Psoas muscle (tissue), 8 donors: ENCODE measurements around the gene PRUNE2. TPM values are rescaled to one million over a fixed set of nuclear protein-coding genes. Genes with fewer than 3 reads are reported as not detected.

ENCODE experiments used
- ATAC-seq, 4 donors: fragments of 200-7000 bp; cut with Tn5 transposase; one replicate each; pipeline ENCODE4 v1.9.1; 2020; ENCODE audit warnings: moderate library complexity in 3 of 4, mild to moderate bottlenecking in 2 of 4
- DNase-seq, 2 donors: peaks; one replicate each; pipeline ENCODE4 v3.0.0-alpha.2; 2020
- H3K27ac ChIP-seq: fragments of 200-600 bp; one replicate; pipeline ENCODE4 v1.8.0; 2022
- H3K27me3 ChIP-seq, 3 donors: fragments of 200-600 bp in 1 of 3; one replicate each; pipeline versions ENCODE4 v1.6.1 to v1.8.0; 2013 to 2022; ENCODE audit warnings: low read length in 2 of 3, mild to moderate bottlenecking in 2 of 3, moderate library complexity in 1 of 3; ENCODE audit not compliant: insufficient read depth in 3 of 3
- H3K36me3 ChIP-seq, 2 donors: fragments of 200-600 bp in 1 of 2; one replicate each; pipeline versions ENCODE4 v1.6.1 to v1.8.0; 2013 to 2022; ENCODE audit warnings: low read depth in 1 of 2, mild to moderate bottlenecking in 1 of 2, moderate library complexity in 1 of 2; ENCODE audit not compliant: insufficient read depth in 1 of 2
- H3K4me1 ChIP-seq: fragments of 200-600 bp; one replicate; pipeline ENCODE4 v1.8.0; 2022
- H3K4me3 ChIP-seq: fragments of 200-600 bp; one replicate; pipeline ENCODE4 v1.8.0; 2022; ENCODE audit warnings: mild to moderate bottlenecking
- H3K9me3 ChIP-seq: fragments of 200-600 bp; one replicate; pipeline ENCODE4 v1.8.0; 2022
- CTCF ChIP-seq: fragments of 200-600 bp; IDR thresholded peaks from one replicate; pipeline ENCODE4 v1.8.0; 2022; ENCODE audit warnings: antibody characterized with exemption
- WGBS, 3 donors: extraction: QIAGEN DNeasy Blood & Tissue Kit; methylation state at CpG; one replicate each; pipeline versions ENCODE4 v1.1.6 to v1.1.7; 2013; 5-methylcytosine and 5-hydroxymethylcytosine counted together
- intact Hi-C, 2 donors: fragments of 100-400 bp; cut with DNase I; formaldehyde crosslinking; loops; one replicate each; pipeline versions ENCODE4 v1.11.0 to v1.14.2; 2022
- polyA plus RNA-seq, 3 donors: library from polyadenylated mRNA; stranded (reverse); fragments of 200-250 nt; gene quantifications; one replicate each; pipeline ENCODE4 v1.2.3, GENCODE V29; 2013
- total RNA-seq, 4 donors: library from RNA; stranded (reverse); fragmentation: NEBNext Ultra II Directional in 2 of 4; extraction: Animal tissue kit (Norgen Biotek cat#: 25700) in 2 of 4; gene quantifications; one replicate each; pipeline versions ENCODE4 v1.2.1 to v1.2.4, GENCODE V29; 2021 to 2023
- donor health status: healthy with polysubstance abuse.
- donor health status: DM: no; HTN: no; CAD: no; lungs with moderate emphysema.
- donor health status: Bipolar disorder and iron deficiency.
- donor health status: healthy.
- donor health status: DM: yes; HTN: yes; CAD: no.
- donor health status: DM: no; HTN: no; CAD: no.
- donor health status: DM: no; HTN: no; CAD: no.
- donor health status: DM: yes; HTN: yes; CAD: no.

The PRUNE2 gene
- total and polyA plus RNA-seq, 7 donors = 1.2 to 79.9 (median 3.6) TPM

DNA sequence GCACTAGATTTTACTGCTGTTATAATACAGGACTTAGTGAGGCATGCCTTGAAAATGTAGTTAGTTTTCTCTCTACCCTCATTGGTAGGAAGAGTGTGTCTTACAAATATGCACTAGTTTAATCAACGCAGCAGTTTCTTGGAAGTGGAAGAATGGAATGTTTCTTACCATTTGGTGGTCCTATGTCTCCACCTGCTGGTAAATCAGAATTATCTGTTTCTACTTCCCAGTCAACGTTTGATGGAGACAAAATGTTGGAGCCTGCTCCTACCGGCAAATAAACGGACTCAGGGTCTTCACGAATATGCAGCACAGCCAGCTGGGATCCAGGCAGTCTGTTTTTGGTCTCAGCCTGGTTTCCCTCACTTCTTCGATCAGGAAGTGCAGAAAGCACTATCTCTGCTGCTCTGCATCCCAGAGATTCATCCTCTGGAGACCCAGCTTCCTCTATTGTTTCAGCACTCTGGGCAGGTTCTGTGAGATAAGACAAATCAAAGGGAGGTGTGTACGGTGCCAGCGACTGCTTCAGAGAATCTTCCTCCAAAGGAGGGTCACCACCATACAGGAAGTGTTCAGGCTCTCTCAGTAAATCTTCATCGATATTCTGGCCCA is 201.2 kb downstream of the PRUNE2 start:
- intact Hi-C loops = loop anchor here (2.0 to 5.0 kb wide), 4 partner anchors 256 to 307 kb away; no protein-coding TSS in a partner anchor
- Histone ChIP-seq H3K9me3 (no peaks in the 10 kb centered on the region), H3K36me3 (no peaks in the 10 kb centered on the region), H3K27me3 (peaks cover 0 to 12% (median 2%) of the 10 kb centered on the region in 3 donors), H3K27ac (no peak overlapping the region), H3K4me1 (no peaks in the 10 kb centered on the region), H3K4me3 (no peak overlapping the region)
- ATAC-seq (peak; percentile 40 to 75 (median 52)), DNase-seq (no peak)
- 18 to 20% (median 20%) methylated on average over 9 of the region's 9 CpGs for WGBS, 3 donors
- peak; percentile 70 for TF ChIP-seq CTCF

GRCh38 chr9:76703270-76703669 is 202.6 kb downstream of the PRUNE2 start:
- Histone ChIP-seq H3K9me3 (no peaks in the 10 kb centered on the region), H3K27me3 (peaks cover 0 to 12% (median 0%) of the 10 kb centered on the region in 3 donors), H3K27ac (no peak overlapping the region), H3K4me1 (no peaks in the 10 kb centered on the region), H3K4me3 (no peak overlapping the region), H3K36me3 (no peaks in the 10 kb centered on the region)
- 48 to 62% (median 52%) methylated on average over 7 of the region's 7 CpGs for WGBS, 3 donors
- intact Hi-C loops = loop anchor here (5.0 kb wide), 3 partner anchors 256 to 306 kb away; no protein-coding TSS in a partner anchor
- ATAC-seq (no peak), DNase-seq (no peak)
- no peak for TF ChIP-seq CTCF

DNA sequence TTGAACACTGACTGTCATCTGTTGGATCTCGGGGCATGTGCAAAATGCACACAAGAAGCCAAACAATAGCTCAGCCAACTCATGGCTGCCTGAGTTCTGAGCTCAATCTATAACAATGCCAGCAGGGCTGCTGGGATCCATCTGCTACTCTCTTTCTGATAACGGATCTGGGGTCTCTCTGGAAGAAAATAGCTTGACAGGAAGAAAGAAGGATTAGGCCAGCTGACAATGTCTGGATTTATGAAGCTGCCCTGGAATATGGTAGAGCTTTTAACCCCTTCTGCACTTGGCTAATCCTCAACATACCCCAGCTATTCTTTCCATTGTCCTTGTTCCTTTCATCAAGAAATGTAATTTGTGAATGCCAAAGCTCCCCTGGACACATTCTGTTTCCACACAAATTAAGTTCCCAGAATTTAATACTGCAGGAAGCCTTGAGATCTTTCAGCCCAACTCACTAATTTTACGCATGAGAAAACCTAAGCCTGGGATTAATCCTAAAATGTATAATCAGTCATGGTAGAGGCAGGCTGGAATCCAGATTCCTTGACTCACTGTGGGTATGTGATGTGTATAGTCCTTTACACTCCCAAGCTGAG is 204.4 kb downstream of the PRUNE2 start:
- 26 to 31% (median 31%) methylated on average over 3 of the region's 3 CpGs for WGBS, 3 donors

GRCh38 chr9:76700916-76701315 is 205.0 kb downstream of the PRUNE2 start:
- no peak overlapping the region for H3K4me3 ChIP-seq
- H3K27me3 ChIP-seq = peaks cover 0 to 4% (median 0%) of the 10 kb centered on the region in 3 donors
- no peaks in the 10 kb centered on the region for H3K36me3 ChIP-seq
- no peaks in the 10 kb centered on the region for H3K4me1 ChIP-seq
- H3K27ac ChIP-seq = no peak overlapping the region
- WGBS, 3 donors = 63 to 69% (median 64%) methylated on average over 4 of the region's 4 CpGs
- DNase-seq (no peak), ATAC-seq (no peak)
- no peak for TF ChIP-seq CTCF
- no peaks in the 10 kb centered on the region for H3K9me3 ChIP-seq
- intact Hi-C loops = loop anchor here (5.0 kb wide), 3 partner anchors 254 to 304 kb away; no protein-coding TSS in a partner anchor

More for the DNA sequence above, 204.4 kb downstream of the PRUNE2 start:
- H3K36me3 ChIP-seq = no peaks in the 10 kb centered on the region
- no peak overlapping the region for H3K4me3 ChIP-seq
- intact Hi-C loops = loop anchor here (5.0 kb wide), 3 partner anchors 254 to 304 kb away; no protein-coding TSS in a partner anchor
- no peak overlapping the region for H3K27ac ChIP-seq
- H3K4me1 ChIP-seq = no peaks in the 10 kb centered on the region
- H3K27me3 ChIP-seq = peaks cover 0 to 4% (median 0%) of the 10 kb centered on the region in 3 donors
- DNase-seq (no peak), ATAC-seq (peak in 2 of 4 donors; percentile 40 to 46)
- TF ChIP-seq CTCF = no peak
- no peaks in the 10 kb centered on the region for H3K9me3 ChIP-seq
